CD4-positive, alpha-beta T cell (primary cell): ENCODE data around the gene HIPK2. TPM values are rescaled to one million over a fixed set of nuclear protein-coding genes. Genes with fewer than 3 reads are reported as not detected.
A peak's percentile ranks its signal among the peaks of the same experiment; 100 is the strongest.

Source experiments
- ATAC-seq: fragments of 200-7000 bp; cut with Tn5 transposase; one replicate; pipeline ENCODE4 v1.10.0; 2022; ENCODE audit warnings: mild to moderate bottlenecking; ENCODE audit not compliant: poor library complexity
- CTCF ChIA-PET: fragments of 350-600 bp; sonication (Branson Sonifier 250); formaldehyde crosslinking; loops from one replicate; lab custom pipeline; 2021; ENCODE audit warnings: antibody characterized with exemption, inconsistent platforms; lab: Charles Lee
- POLR2A ChIA-PET: fragments of 350-600 bp; sonication (Branson Sonifier 250); formaldehyde crosslinking; loops from one replicate; lab custom pipeline; 2021; ENCODE audit warnings: antibody characterized with exemption, inconsistent platforms; lab: Charles Lee
- DNase-seq, 14 experiments: peaks; one replicate each; pipeline ENCODE4 v3.0.0-alpha.2; 2013 to 2020; ENCODE audit warnings: mixed read lengths in 2 of 14
- H3K27ac ChIP-seq, 2 donors: one replicate each; pipeline versions ENCODE4 v1.5.1 to v1.7.0; 2013; ENCODE audit warnings: low read length in 2 of 2, low read depth in 1 of 2, mild to moderate bottlenecking in 1 of 2
- H3K27me3 ChIP-seq, 2 experiments: 1 replicate in 1 of 2; 2 replicates in 1 of 2; pipeline versions ENCODE4 v1.6.1 to v1.7.0; 2013; ENCODE audit warnings: low read length in 2 of 2, control low read depth in 1 of 2, mild to moderate bottlenecking in 1 of 2, moderate library complexity in 1 of 2; ENCODE audit not compliant: insufficient read depth in 2 of 2, control insufficient read depth in 1 of 2
- H3K36me3 ChIP-seq: one replicate; pipeline ENCODE4 v1.6.1; 2013; ENCODE audit warnings: low read length, control low read depth; ENCODE audit not compliant: insufficient read depth
- H3K4me1 ChIP-seq: one replicate; pipeline ENCODE4 v1.6.1; 2013; ENCODE audit warnings: low read length, control low read depth; ENCODE audit not compliant: insufficient read depth
- H3K4me3 ChIP-seq: one replicate; pipeline ENCODE4 v1.5.1; 2013; ENCODE audit warnings: mild to moderate bottlenecking, low read length, moderate library complexity
- H3K9me3 ChIP-seq, 2 experiments: 1 replicate in 1 of 2; 2 replicates in 1 of 2; pipeline versions ENCODE4 v1.6.1 to v1.7.0; 2013; ENCODE audit warnings: low read length in 2 of 2, mild to moderate bottlenecking in 2 of 2, control low read depth in 1 of 2, moderate library complexity in 1 of 2; ENCODE audit not compliant: control insufficient read depth in 1 of 2, insufficient read depth in 1 of 2
- H3K27ac Mint-ChIP-seq: one replicate; pipeline ENCODE4 v1.8.0; 2020; ENCODE audit warnings: mixed read lengths
- H3K27me3 Mint-ChIP-seq: one replicate; pipeline ENCODE4 v1.8.0; 2021; ENCODE audit warnings: mixed read lengths
- H3K36me3 Mint-ChIP-seq: one replicate; pipeline ENCODE4 v1.8.0; 2021; ENCODE audit warnings: low read depth, mixed read lengths
- H3K4me1 Mint-ChIP-seq: one replicate; pipeline ENCODE4 v1.8.0; 2021; ENCODE audit warnings: low read depth, mixed read lengths
- H3K4me3 Mint-ChIP-seq: one replicate; pipeline ENCODE4 v1.8.0; 2020; ENCODE audit warnings: mild to moderate bottlenecking, mixed read lengths
- H3K9me3 Mint-ChIP-seq: one replicate; pipeline ENCODE4 v1.8.0; 2020; ENCODE audit warnings: mixed read lengths
- CTCF ChIP-seq: fragments of 200-600 bp; IDR thresholded peaks from one replicate; pipeline ENCODE4 v1.8.0; 2022; ENCODE audit warnings: antibody characterized with exemption, mild to moderate bottlenecking
- intact Hi-C, 2 experiments: fragments of 100-400 bp; cut with DNase I in 1 of 2; cut with micrococcal nuclease in 1 of 2; formaldehyde crosslinking; loops; one replicate each; pipeline versions ENCODE4 v1.15.1 to v1.9.0; 2023 to 2025; cut with DNase I, micrococcal nuclease
- total RNA-seq, 174 experiments: library from RNA in 2 of 174; stranded (reverse) in 2 of 174; gene quantifications; one replicate each; pipeline ENCODE4 v1.2.3 and lab custom pipeline; 2021 to 2026

HIPK2 gene
- total RNA-seq, 2 experiments from 2014 or later, result 36.5 to 37.0 TPM

GRCh38 chr7:139634087-139634486 is 143.7 kb downstream of the HIPK2 start:
- Mint-ChIP-seq H3K9me3 (no peaks in the 10 kb centered on the region), H3K27me3 (no peaks in the 10 kb centered on the region), H3K27ac (peak overlapping the region; percentile 92), H3K4me1 (peaks cover 78% of the 10 kb centered on the region), H3K4me3 (peak overlapping the region; percentile 50), H3K36me3 (peaks cover 47% of the 10 kb centered on the region)
- no peak for ATAC-seq
- no peak for DNase-seq
- Histone ChIP-seq H3K27me3 (no peaks in the 10 kb centered on the region), H3K36me3 (peaks cover 7% of the 10 kb centered on the region), H3K27ac (no peak overlapping the region), H3K4me1 (peaks cover 52% of the 10 kb centered on the region), H3K4me3 (no peak overlapping the region), H3K9me3 (no peaks in the 10 kb centered on the region)
- ChIA-PET POLR2A (interaction anchor here (0.6 to 1.1 kb wide), 2 partner anchors 13 to 47 kb away, joined by 3 to 4 read pairs; no protein-coding TSS in a partner anchor), CTCF (interaction anchor here (3.0 kb wide), 1 partner anchor 12 kb away, joined by 10 read pairs; no protein-coding TSS in a partner anchor)
- TF ChIP-seq CTCF, result no peak
- intact Hi-C loops, result no loop called here

- Histone ChIP-seq H3K9me3 (no peaks in the 10 kb centered on the region), H3K4me1 (peaks cover 61% of the 10 kb centered on the region), H3K27ac (no peak overlapping the region), H3K4me3 (no peak overlapping the region), H3K27me3 (no peaks in the 10 kb centered on the region), H3K36me3 (peaks cover 7% of the 10 kb centered on the region)
- H3K4me3 Mint-ChIP-seq, result no peak overlapping the region
- H3K27me3 Mint-ChIP-seq, result no peaks in the 10 kb centered on the region
- intact Hi-C loops, result no loop called here
- H3K27ac Mint-ChIP-seq, result peak overlapping the region; percentile 90
- peaks cover 79% of the 10 kb centered on the region for H3K4me1 Mint-ChIP-seq
- no peak for TF ChIP-seq CTCF
- POLR2A ChIA-PET, result interaction anchor here (1.2 to 2.5 kb wide), 2 partner anchors 13 to 15 kb away, joined by 3 to 6 read pairs; no protein-coding TSS in a partner anchor
- CTCF ChIA-PET, result interaction anchor here (2.3 kb wide), 1 partner anchor 13 kb away, joined by 8 read pairs; no protein-coding TSS in a partner anchor
- ATAC-seq, result no peak
- peaks cover 67% of the 10 kb centered on the region for H3K36me3 Mint-ChIP-seq
- no peak for DNase-seq
- no peaks in the 10 kb centered on the region for H3K9me3 Mint-ChIP-seq
These were observed 146.2 kb downstream of the HIPK2 start for GRCh38 chr7:139631520-139632031.

- H3K4me1 ChIP-seq, result peaks cover 58% of the 10 kb centered on the region
- H3K27ac ChIP-seq, result peak overlapping the region in 1 of 2 donors; percentile 42
- ChIA-PET CTCF (no interaction called here), POLR2A (interaction anchor here (2.5 kb wide), 1 partner anchor 12 kb away, joined by 6 read pairs; no protein-coding TSS in a partner anchor)
- H3K27ac Mint-ChIP-seq, result peak overlapping the region; percentile 90
- peak overlapping the region; percentile 71 for H3K4me3 Mint-ChIP-seq
- no peaks in the 10 kb centered on the region for H3K9me3 ChIP-seq
- intact Hi-C loops, result no loop called here
- no peaks in the 10 kb centered on the region for H3K27me3 Mint-ChIP-seq
- no peaks in the 10 kb centered on the region for H3K27me3 ChIP-seq
- ATAC-seq (no peak), DNase-seq (no peak)
- no peak overlapping the region for H3K4me3 ChIP-seq
- TF ChIP-seq CTCF, result no peak
- H3K36me3 Mint-ChIP-seq, result peaks cover 69% of the 10 kb centered on the region
- H3K9me3 Mint-ChIP-seq, result no peaks in the 10 kb centered on the region
- peaks cover 12% of the 10 kb centered on the region for H3K36me3 ChIP-seq
- peaks cover 79% of the 10 kb centered on the region for H3K4me1 Mint-ChIP-seq
These were observed 146.9 kb downstream of the HIPK2 start for GRCh38 chr7:139630643-139631519.
